ENCODE data around the gene PAX5.

PAX5 gene

DNA sequence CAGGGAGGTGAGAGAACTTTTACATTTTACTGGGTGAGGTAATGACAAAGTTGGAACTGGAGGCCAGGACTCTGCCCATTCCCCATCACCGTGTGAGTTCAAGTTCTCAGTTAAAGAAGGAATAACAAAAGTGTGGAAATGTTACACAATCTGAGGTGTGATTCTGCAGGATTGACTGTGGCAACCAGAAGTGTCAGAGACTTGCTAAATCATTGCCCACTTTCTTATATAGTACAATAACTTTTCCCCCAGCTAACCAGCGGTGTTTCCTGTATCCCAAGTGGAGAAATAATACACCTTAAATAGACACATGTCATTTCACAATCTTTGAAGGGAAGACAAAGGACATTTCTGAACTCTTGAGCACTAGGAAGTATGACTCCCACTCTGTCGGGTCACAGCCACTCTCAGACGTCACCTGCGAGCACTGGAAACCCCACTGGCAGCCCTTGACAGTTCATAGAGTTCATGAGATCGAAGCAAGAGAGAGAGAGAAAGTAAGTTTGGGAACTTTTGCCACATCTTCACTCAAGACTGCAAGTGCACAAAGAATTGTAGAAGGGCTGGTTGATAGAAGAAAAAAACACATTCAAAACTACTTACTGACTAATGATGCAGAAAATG lies 28.4 kb downstream of the PAX5 start:
- no peak for TF ChIP-seq EZH2 (IDR thresholded peaks at IDR 0.05; ENCODE audit: borderline replicate concordance, low read depth, low read length, severe bottlenecking)
- TF ChIP-seq, protein P1, sequence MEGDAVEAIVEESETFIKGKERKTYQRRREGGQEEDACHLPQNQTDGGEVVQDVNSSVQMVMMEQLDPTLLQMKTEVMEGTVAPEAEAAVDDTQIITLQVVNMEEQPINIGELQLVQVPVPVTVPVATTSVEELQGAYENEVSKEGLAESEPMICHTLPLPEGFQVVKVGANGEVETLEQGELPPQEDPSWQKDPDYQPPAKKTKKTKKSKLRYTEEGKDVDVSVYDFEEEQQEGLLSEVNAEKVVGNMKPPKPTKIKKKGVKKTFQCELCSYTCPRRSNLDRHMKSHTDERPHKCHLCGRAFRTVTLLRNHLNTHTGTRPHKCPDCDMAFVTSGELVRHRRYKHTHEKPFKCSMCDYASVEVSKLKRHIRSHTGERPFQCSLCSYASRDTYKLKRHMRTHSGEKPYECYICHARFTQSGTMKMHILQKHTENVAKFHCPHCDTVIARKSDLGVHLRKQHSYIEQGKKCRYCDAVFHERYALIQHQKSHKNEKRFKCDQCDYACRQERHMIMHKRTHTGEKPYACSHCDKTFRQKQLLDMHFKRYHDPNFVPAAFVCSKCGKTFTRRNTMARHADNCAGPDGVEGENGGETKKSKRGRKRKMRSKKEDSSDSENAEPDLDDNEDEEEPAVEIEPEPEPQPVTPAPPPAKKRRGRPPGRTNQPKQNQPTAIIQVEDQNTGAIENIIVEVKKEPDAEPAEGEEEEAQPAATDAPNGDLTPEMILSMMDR (IDR thresholded peaks at IDR 0.05; ENCODE audit: borderline replicate concordance, extremely low read depth, low read length, poor library complexity, severe bottlenecking) = no peak
- no peak for ATAC-seq (ENCODE audit: insufficient read depth, low read depth)
- H3K9me3 ChIP-seq (ENCODE audit: insufficient read depth, low read length, severe bottlenecking) = no peaks in the 10 kb centered on the region
- no peaks in the 10 kb centered on the region for H3K4me1 ChIP-seq (ENCODE audit: insufficient read depth, low read length)
- H3K4me3 ChIP-seq (ENCODE audit: low read depth in 1 of 2, low read length in 2 of 2) = no peak overlapping the region
- no peaks in the 10 kb centered on the region for H4K20me1 ChIP-seq (ENCODE audit: insufficient read depth, low read length)
- H3K36me3 ChIP-seq (ENCODE audit: insufficient read depth, low read length) = no peaks in the 10 kb centered on the region
- H3K27me3 ChIP-seq (ENCODE audit: insufficient read depth, low read length, poor library complexity) = peaks cover 21% of the 10 kb centered on the region
- H3K4me2 ChIP-seq (ENCODE audit: insufficient read depth, low read length) = no peak overlapping the region
- H3K27ac ChIP-seq (ENCODE audit: low read length) = no peak overlapping the region
- H2AFZ ChIP-seq (ENCODE audit: low read depth, low read length) = no peak overlapping the region
- no peak overlapping the region for H3K9ac ChIP-seq (ENCODE audit: low read depth, low read length)
- DNase-seq = no peak
- H3K79me2 ChIP-seq (ENCODE audit: insufficient read depth, low read length) = no peaks in the 10 kb centered on the region

DNA sequence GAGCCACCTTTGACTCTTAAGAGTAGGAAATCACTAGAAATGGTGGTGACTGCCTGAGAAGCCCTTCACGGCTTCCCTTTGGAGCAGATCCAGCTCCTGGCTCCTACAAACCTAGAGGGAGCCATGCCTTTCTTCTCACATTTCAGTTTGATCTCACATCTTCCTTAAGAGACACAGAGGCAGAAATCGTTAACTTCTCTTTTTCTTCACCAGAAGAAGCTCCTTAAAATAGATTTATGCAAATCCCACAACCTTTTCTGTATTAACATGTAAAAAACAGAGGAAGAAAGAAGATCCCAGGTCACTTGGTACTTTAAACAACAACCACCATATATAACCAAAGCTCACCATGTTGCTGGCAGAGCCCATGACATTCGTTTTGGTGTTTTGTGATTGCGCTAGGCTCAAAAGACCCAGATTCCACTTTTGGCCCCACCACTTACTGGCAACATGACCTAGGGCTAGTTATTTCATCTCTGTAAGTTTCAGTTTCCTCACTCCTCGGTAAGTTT lies 29.6 kb downstream of the PAX5 start:
- H3K79me2 ChIP-seq (ENCODE audit: insufficient read depth, low read length) = no peaks in the 10 kb centered on the region
- no peak overlapping the region for H3K27ac ChIP-seq (ENCODE audit: low read length)
- H2AFZ ChIP-seq (ENCODE audit: low read depth, low read length) = no peak overlapping the region
- H3K9me3 ChIP-seq (ENCODE audit: insufficient read depth, low read length, severe bottlenecking) = no peaks in the 10 kb centered on the region
- DNase-seq = no peak
- no peak for ATAC-seq (ENCODE audit: insufficient read depth, low read depth)
- H3K27me3 ChIP-seq (ENCODE audit: insufficient read depth, low read length, poor library complexity) = peaks cover 21% of the 10 kb centered on the region
- no peaks in the 10 kb centered on the region for H4K20me1 ChIP-seq (ENCODE audit: insufficient read depth, low read length)
- H3K4me3 ChIP-seq (ENCODE audit: low read depth in 1 of 2, low read length in 2 of 2) = no peak overlapping the region
- no peak overlapping the region for H3K4me2 ChIP-seq (ENCODE audit: insufficient read depth, low read length)
- TF ChIP-seq, protein P1 (IDR thresholded peaks at IDR 0.05; ENCODE audit: borderline replicate concordance, extremely low read depth, low read length, poor library complexity, severe bottlenecking) = no peak
- TF ChIP-seq EZH2 (IDR thresholded peaks at IDR 0.05; ENCODE audit: borderline replicate concordance, low read depth, low read length, severe bottlenecking) = no peak
- no peaks in the 10 kb centered on the region for H3K36me3 ChIP-seq (ENCODE audit: insufficient read depth, low read length)
- no peaks in the 10 kb centered on the region for H3K4me1 ChIP-seq (ENCODE audit: insufficient read depth, low read length)
- H3K9ac ChIP-seq (ENCODE audit: low read depth, low read length) = no peak overlapping the region

DNA sequence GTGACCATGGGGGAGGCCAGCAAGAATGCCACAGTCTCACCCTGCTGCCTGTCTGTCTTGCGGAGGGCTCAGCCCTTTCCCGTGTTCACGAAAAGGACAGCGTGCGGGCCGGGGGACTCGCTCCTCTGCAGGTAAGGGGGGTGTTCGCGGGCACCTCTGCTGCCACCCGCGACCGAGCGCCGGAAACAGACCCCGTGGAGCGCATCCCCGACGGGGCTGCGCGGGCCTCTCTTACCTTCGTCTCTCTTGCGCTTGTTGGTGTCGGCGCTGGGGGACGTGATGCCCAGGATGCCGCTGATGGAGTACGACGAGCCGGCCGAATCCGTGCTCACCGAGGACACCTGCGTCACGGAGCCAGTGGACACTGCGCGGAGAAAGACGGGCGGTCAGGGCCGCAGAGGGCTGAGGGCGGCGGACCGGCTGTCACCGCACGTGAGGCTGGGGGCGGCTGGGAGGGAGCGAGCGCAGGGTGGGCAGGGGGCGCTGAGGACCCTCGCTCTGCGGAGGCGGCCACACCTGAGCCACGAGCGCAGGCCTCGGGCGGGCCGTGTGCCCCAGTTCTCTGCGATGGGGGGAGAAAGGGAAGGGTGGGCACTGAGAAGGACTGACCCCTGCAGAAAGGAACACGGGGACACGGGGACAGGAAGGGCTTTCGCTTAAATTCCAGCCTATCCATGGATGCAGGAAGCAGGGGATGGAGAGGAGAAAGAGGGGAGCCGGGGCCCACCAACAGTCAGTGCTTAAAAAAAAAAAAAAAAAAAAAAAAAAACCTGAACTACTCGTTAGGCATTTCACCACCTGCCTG lies 31.5 kb downstream of the PAX5 start:
- DNase-seq (no peak), ATAC-seq (ENCODE audit: insufficient read depth, low read depth) (no peak)
- Histone ChIP-seq H3K79me2 (ENCODE audit: insufficient read depth, low read length) (no peaks in the 10 kb centered on the region), H3K4me1 (ENCODE audit: insufficient read depth, low read length) (no peaks in the 10 kb centered on the region), H3K4me3 (ENCODE audit: low read depth in 1 of 2, low read length in 2 of 2) (no peak overlapping the region), H3K4me2 (ENCODE audit: insufficient read depth, low read length) (no peak overlapping the region), H4K20me1 (ENCODE audit: insufficient read depth, low read length) (no peaks in the 10 kb centered on the region), H3K9ac (ENCODE audit: low read depth, low read length) (no peak overlapping the region), H3K27ac (ENCODE audit: low read length) (no peak overlapping the region), H2AFZ (ENCODE audit: low read depth, low read length) (no peak overlapping the region), H3K27me3 (ENCODE audit: insufficient read depth, low read length, poor library complexity) (peaks cover 21% of the 10 kb centered on the region), H3K9me3 (ENCODE audit: insufficient read depth, low read length, severe bottlenecking) (no peaks in the 10 kb centered on the region), H3K36me3 (ENCODE audit: insufficient read depth, low read length) (no peaks in the 10 kb centered on the region)
- no peak for TF ChIP-seq EZH2 (IDR thresholded peaks at IDR 0.05; ENCODE audit: borderline replicate concordance, low read depth, low read length, severe bottlenecking)
- TF ChIP-seq, protein P1 (IDR thresholded peaks at IDR 0.05; ENCODE audit: borderline replicate concordance, extremely low read depth, low read length, poor library complexity, severe bottlenecking) = no peak
